Osteoblast (primary cell): ENCODE results near the gene MACROD2. TPM values are rescaled to one million over a fixed set of nuclear protein-coding genes. Genes with fewer than 3 reads are reported as not detected.
"Not testable (repeated sequence)": the region's sequence is repeated elsewhere in the genome, so short reads cannot be mapped to it uniquely, and the experiment has no call there.

Source experiments
- DNase-seq: peaks from one replicate; pipeline ENCODE4 v3.0.0; 2011; ENCODE audit warnings: low spot score, mixed read lengths; ENCODE audit not compliant: insufficient read length; ENCODE audit errors: missing footprints
- H2AFZ ChIP-seq: 2 replicates; pipeline ENCODE4 v1.6.0; 2011; ENCODE audit warnings: mild to moderate bottlenecking, low read length
- H3K27ac ChIP-seq: 2 replicates; pipeline ENCODE4 v1.5.1; 2011; ENCODE audit warnings: mild to moderate bottlenecking, low read depth, low read length, moderate library complexity
- H3K27me3 ChIP-seq: 2 replicates; pipeline ENCODE4 v1.6.0; 2012; ENCODE audit warnings: mild to moderate bottlenecking, control low read depth, inconsistent platforms, low read length, moderate library complexity; ENCODE audit not compliant: insufficient read depth
- H3K36me3 ChIP-seq: 2 replicates; pipeline ENCODE4 v1.5.1; 2011; ENCODE audit warnings: mild to moderate bottlenecking, low read length, control low read depth, moderate library complexity; ENCODE audit not compliant: insufficient read depth
- H3K4me1 ChIP-seq: 2 replicates; pipeline ENCODE4 v1.5.1; 2011; ENCODE audit warnings: mild to moderate bottlenecking, low read length, control low read depth, moderate library complexity; ENCODE audit not compliant: insufficient read depth
- H3K4me2 ChIP-seq: 2 replicates; pipeline ENCODE4 v1.6.0; 2011; ENCODE audit warnings: mild to moderate bottlenecking, low read length; ENCODE audit not compliant: insufficient read depth
- H3K4me3 ChIP-seq: fragments of 200-600 bp; sonication (generic); 3 replicates; pipeline ENCODE4 v1.5.1; 2012; ENCODE audit warnings: mild to moderate bottlenecking, low read length, inconsistent platforms; ENCODE audit not compliant: insufficient read depth
- H3K79me2 ChIP-seq: 2 replicates; pipeline ENCODE4 v1.6.0; 2012; ENCODE audit warnings: mild to moderate bottlenecking, low read length, control low read depth, inconsistent platforms; ENCODE audit not compliant: insufficient read depth
- H3K9me3 ChIP-seq: 2 replicates; pipeline ENCODE4 v1.5.1; 2011; ENCODE audit warnings: low read depth, low read length, control low read depth
- H4K20me1 ChIP-seq: 2 replicates; pipeline ENCODE4 v1.6.0; 2012; ENCODE audit warnings: mild to moderate bottlenecking, low read length, control low read depth; ENCODE audit not compliant: insufficient read depth
- CTCF ChIP-seq: IDR thresholded peaks from 2 replicates; pipeline ENCODE4 v1.5.1; 2011; ENCODE audit warnings: mild to moderate bottlenecking, low read depth, low read length, moderate library complexity; ENCODE audit errors: extremely low read depth
- total RNA-seq: library from RNA; depleted of rRNA; stranded (reverse); fragments of >200 nt; gene quantifications from 2 replicates; pipeline ENCODE4 v1.2.3, GENCODE V29; 2012

Gene MACROD2
- total RNA-seq, 1 donor = 4.0 TPM

- no peaks in the 10 kb centered on the region for H3K4me1 ChIP-seq
- no peak overlapping the region for H3K27ac ChIP-seq
- DNase-seq = no peak
- no peak overlapping the region for H2AFZ ChIP-seq
- no peaks in the 10 kb centered on the region for H4K20me1 ChIP-seq
- no peak overlapping the region for H3K4me3 ChIP-seq
- no peaks in the 10 kb centered on the region for H3K9me3 ChIP-seq
- no peak for TF ChIP-seq CTCF
- H3K4me2 ChIP-seq = no peak overlapping the region
- no peaks in the 10 kb centered on the region for H3K27me3 ChIP-seq
- H3K36me3 ChIP-seq = no peaks in the 10 kb centered on the region
- H3K79me2 ChIP-seq = no peaks in the 10 kb centered on the region
Observed at GRCh38 chr20:14036567-14036966, 41.3 kb downstream of the MACROD2 start.

- not testable (repeated sequence) for H4K20me1 ChIP-seq, DNase-seq, H3K27ac ChIP-seq, H3K79me2 ChIP-seq, H3K27me3 ChIP-seq, H3K4me2 ChIP-seq, H3K4me1 ChIP-seq, H3K36me3 ChIP-seq, H3K9me3 ChIP-seq, H3K4me3 ChIP-seq, H2AFZ ChIP-seq
Observed at GRCh38 chr20:14044712-14045276, 49.5 kb downstream of the MACROD2 start.

- H3K27me3 ChIP-seq = no peaks in the 10 kb centered on the region
- no peak overlapping the region for H3K4me3 ChIP-seq
- no peak for DNase-seq
- H3K27ac ChIP-seq = no peak overlapping the region
- H3K36me3 ChIP-seq = no peaks in the 10 kb centered on the region
- H3K4me2 ChIP-seq = no peak overlapping the region
- H3K4me1 ChIP-seq = no peaks in the 10 kb centered on the region
- H3K79me2 ChIP-seq = no peaks in the 10 kb centered on the region
- no peaks in the 10 kb centered on the region for H4K20me1 ChIP-seq
- H3K9me3 ChIP-seq = no peaks in the 10 kb centered on the region
- H2AFZ ChIP-seq = no peak overlapping the region
- no peak for TF ChIP-seq CTCF
Observed at GRCh38 chr20:14046534-14046933, 51.2 kb downstream of the MACROD2 start.

- no peaks in the 10 kb centered on the region for H3K4me1 ChIP-seq
- no peak overlapping the region for H3K4me3 ChIP-seq
- no peaks in the 10 kb centered on the region for H3K27me3 ChIP-seq
- H2AFZ ChIP-seq = no peak overlapping the region
- no peak overlapping the region for H3K4me2 ChIP-seq
- TF ChIP-seq CTCF = no peak
- DNase-seq = no peak
- H3K9me3 ChIP-seq = no peaks in the 10 kb centered on the region
- H4K20me1 ChIP-seq = no peaks in the 10 kb centered on the region
- H3K27ac ChIP-seq = no peak overlapping the region
- H3K79me2 ChIP-seq = no peaks in the 10 kb centered on the region
- no peaks in the 10 kb centered on the region for H3K36me3 ChIP-seq
Observed at GRCh38 chr20:14049111-14049510, 53.8 kb downstream of the MACROD2 start.
